ENCODE data around the gene RHBDL1. TPM values are rescaled to one million over a fixed set of nuclear protein-coding genes. Genes with fewer than 3 reads are reported as not detected.
A peak's percentile ranks its signal among the peaks of the same experiment; 100 is the strongest.

Gene RHBDL1
- total RNA-seq: 2.3 and 3.4 TPM in 2 replicates
- 4.2 and 8.1 TPM in 2 replicates for polyA plus RNA-seq

- Histone ChIP-seq H3K4me2 (peak within 1 kb of the TSS; percentile 94), H3K9me3 (ENCODE audit: low read depth) (no peaks in the 10 kb centered on the region), H2AFZ (no peak within 1 kb of the TSS), H3K36me3 (replicated peaks; ENCODE audit: insufficient read depth, low read depth) (no peaks in the 10 kb centered on the region), H3K4me3 (peak within 1 kb of the TSS; percentile 36), H4K20me1 (ENCODE audit: insufficient read depth, poor library complexity, severe bottlenecking) (no peaks in the 10 kb centered on the region), H3K27ac (no peak within 1 kb of the TSS), H3K79me2 (no peaks in the 10 kb centered on the region), H3K4me1 (ENCODE audit: insufficient read depth) (peaks cover 20% of the 10 kb centered on the region), H3K9me2 (replicated peaks; ENCODE audit: insufficient read depth) (no peaks in the 10 kb centered on the region), H3K27me3 (no peaks in the 10 kb centered on the region)
- DNase-seq (ENCODE audit: low spot score): peak; percentile 56
- no peak for TF ChIP-seq EZH2 (IDR thresholded peaks at IDR 0.05; ENCODE audit: borderline replicate concordance)
- TF ChIP-seq CTCF (IDR thresholded peaks at IDR 0.05; ENCODE audit: poor library complexity): no peak
- no peak for TF ChIP-seq EZH2phosphoT487 (IDR thresholded peaks at IDR 0.05; ENCODE audit: low read depth, severe bottlenecking, unreplicated experiment)
- WGBS (ENCODE audit: low lambda C conversion rate, missing lambda C conversion rate): 11% methylated on average over 37 of the region's 73 CpGs
Observed at GRCh38 chr16:674968-675883, at the start of gene RHBDL1. TSS of gene RHBDL1 (plus strand) at chr16:675671. CDS start at chr16:675791, 120 bp downstream.

GRCh38 chr16:625977-626765 lies 49.3 kb upstream of the RHBDL1 start:
- Histone ChIP-seq H3K4me3 (no peak overlapping the region), H3K36me3 (replicated peaks; ENCODE audit: insufficient read depth, low read depth) (no peaks in the 10 kb centered on the region), H3K4me1 (ENCODE audit: insufficient read depth) (peaks cover 13% of the 10 kb centered on the region), H3K27me3 (no peaks in the 10 kb centered on the region), H3K4me2 (no peak overlapping the region), H4K20me1 (ENCODE audit: insufficient read depth, poor library complexity, severe bottlenecking) (peaks cover 6% of the 10 kb centered on the region), H3K9me3 (ENCODE audit: low read depth) (no peaks in the 10 kb centered on the region), H3K79me2 (peaks cover 3% of the 10 kb centered on the region), H3K27ac (no peak overlapping the region), H3K9me2 (replicated peaks; ENCODE audit: insufficient read depth) (no peaks in the 10 kb centered on the region), H2AFZ (no peak overlapping the region)
- TF ChIP-seq CTCF (IDR thresholded peaks at IDR 0.05; ENCODE audit: poor library complexity): no peak
- TF ChIP-seq EZH2 (IDR thresholded peaks at IDR 0.05; ENCODE audit: borderline replicate concordance): no peak
- TF ChIP-seq EZH2phosphoT487 (IDR thresholded peaks at IDR 0.05; ENCODE audit: low read depth, severe bottlenecking, unreplicated experiment): no peak
- 94% methylated on average over 33 of the region's 35 CpGs for WGBS (ENCODE audit: low lambda C conversion rate, missing lambda C conversion rate)
- no peak for DNase-seq (ENCODE audit: low spot score)

- H3K27me3 ChIP-seq: no peaks in the 10 kb centered on the region
- 92% methylated on average over 29 of the region's 29 CpGs for WGBS (ENCODE audit: low lambda C conversion rate, missing lambda C conversion rate)
- no peak overlapping the region for H3K4me2 ChIP-seq
- H3K36me3 ChIP-seq (replicated peaks; ENCODE audit: insufficient read depth, low read depth): no peaks in the 10 kb centered on the region
- H4K20me1 ChIP-seq (ENCODE audit: insufficient read depth, poor library complexity, severe bottlenecking): peaks cover 6% of the 10 kb centered on the region
- H2AFZ ChIP-seq: no peak overlapping the region
- H3K4me1 ChIP-seq (ENCODE audit: insufficient read depth): peaks cover 16% of the 10 kb centered on the region
- peak; percentile 46 for DNase-seq (ENCODE audit: low spot score)
- H3K27ac ChIP-seq: no peak overlapping the region
- no peaks in the 10 kb centered on the region for H3K9me2 ChIP-seq (replicated peaks; ENCODE audit: insufficient read depth)
- no peak for TF ChIP-seq EZH2 (IDR thresholded peaks at IDR 0.05; ENCODE audit: borderline replicate concordance)
- TF ChIP-seq CTCF (IDR thresholded peaks at IDR 0.05; ENCODE audit: poor library complexity): no peak
- no peak for TF ChIP-seq EZH2phosphoT487 (IDR thresholded peaks at IDR 0.05; ENCODE audit: low read depth, severe bottlenecking, unreplicated experiment)
- no peaks in the 10 kb centered on the region for H3K9me3 ChIP-seq (ENCODE audit: low read depth)
- H3K79me2 ChIP-seq: peaks cover under 1% of the 10 kb centered on the region
- H3K4me3 ChIP-seq: no peak overlapping the region
Observed at GRCh38 chr16:626787-627453, 48.6 kb upstream of the RHBDL1 start.

All from hepatocyte (in vitro differentiated cells).